Loucy (cell line): ENCODE results near the gene NEBL.

Source experiments
- EZH2phosphoT487 ChIP-seq: fragments of 200-600 bp; IDR thresholded peaks from 2 replicates; pipeline ENCODE4 v1.6.1; 2018; ENCODE audit warnings: antibody characterized with exemption, mild to moderate bottlenecking, moderate library complexity, borderline replicate concordance
- TF ChIP-seq, protein P1 (sequence below): fragments of 200-600 bp; sonication (generic); conservative IDR thresholded peaks from 2 replicates; pipeline ENCODE4 v1.5.1; 2014; ENCODE audit warnings: mild to moderate bottlenecking, antibody characterized with exemption, low read length

DNA sequence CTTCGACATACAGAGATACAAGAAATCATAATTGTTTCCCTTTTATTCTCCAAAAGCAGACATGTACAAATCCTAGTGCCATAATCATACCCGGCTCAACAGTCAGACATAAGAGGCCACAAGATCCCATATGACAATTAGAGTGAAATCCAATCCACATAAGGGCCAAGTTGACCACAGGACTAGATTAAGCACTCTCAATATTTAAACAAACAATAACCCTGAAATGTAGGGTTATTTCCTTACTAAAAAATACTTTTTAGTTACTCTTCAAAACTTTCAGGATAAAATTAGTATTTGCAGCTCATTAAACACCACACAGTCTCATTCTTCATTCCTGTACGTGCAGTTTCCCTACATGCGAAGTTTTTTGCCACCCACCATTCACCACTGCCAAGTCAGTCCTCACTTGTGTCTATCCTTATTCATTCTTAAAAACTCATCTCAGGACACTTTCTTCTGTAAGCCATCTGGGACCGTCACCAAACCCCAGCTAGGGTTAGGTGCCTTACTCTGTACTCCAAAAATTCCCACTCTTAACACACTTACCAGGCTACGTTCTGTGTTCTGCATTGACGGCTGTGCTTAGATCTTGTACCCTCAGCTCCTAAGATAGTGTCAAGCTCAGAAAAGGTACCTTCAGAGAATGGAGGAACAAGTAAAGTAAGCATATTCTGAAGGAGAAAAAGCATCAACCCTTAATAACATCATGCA is 47.8 kb upstream of the NEBL start:
- TF ChIP-seq, protein P1, sequence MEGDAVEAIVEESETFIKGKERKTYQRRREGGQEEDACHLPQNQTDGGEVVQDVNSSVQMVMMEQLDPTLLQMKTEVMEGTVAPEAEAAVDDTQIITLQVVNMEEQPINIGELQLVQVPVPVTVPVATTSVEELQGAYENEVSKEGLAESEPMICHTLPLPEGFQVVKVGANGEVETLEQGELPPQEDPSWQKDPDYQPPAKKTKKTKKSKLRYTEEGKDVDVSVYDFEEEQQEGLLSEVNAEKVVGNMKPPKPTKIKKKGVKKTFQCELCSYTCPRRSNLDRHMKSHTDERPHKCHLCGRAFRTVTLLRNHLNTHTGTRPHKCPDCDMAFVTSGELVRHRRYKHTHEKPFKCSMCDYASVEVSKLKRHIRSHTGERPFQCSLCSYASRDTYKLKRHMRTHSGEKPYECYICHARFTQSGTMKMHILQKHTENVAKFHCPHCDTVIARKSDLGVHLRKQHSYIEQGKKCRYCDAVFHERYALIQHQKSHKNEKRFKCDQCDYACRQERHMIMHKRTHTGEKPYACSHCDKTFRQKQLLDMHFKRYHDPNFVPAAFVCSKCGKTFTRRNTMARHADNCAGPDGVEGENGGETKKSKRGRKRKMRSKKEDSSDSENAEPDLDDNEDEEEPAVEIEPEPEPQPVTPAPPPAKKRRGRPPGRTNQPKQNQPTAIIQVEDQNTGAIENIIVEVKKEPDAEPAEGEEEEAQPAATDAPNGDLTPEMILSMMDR: no peak
- no peak for TF ChIP-seq EZH2phosphoT487
